Measurements from ENCODE around the gene OXER1. TPM values are rescaled to one million over a fixed set of nuclear protein-coding genes. Genes with fewer than 3 reads are reported as not detected.

OXER1 gene
- total RNA-seq, 2 donors from 2014 or later, result 4.7 to 6.9 TPM

DNA sequence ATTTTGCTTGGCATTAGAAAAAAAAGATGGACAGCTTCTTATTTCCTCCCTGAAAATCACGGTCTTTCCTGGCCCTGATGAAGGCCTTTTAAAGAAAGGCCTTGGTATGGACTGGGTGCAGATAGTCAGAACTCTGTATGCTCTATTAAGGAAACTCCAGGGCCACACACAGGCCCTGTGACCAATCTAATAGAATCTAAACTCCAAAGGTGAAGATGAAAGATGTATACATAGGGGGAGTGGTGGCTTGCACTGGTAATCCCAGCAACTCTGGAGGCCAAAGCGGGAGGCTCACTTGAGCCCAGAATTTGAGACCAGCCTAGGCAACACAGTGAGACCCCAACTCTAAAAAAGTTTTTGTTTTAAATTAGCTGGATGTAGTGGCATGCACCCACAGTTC, 37.3 kb downstream of the OXER1 start:
- DNase-seq (no peak), ATAC-seq (no peak)
- intact Hi-C loops (cut with DNase I), result no loop called here
- H3K27ac ChIP-seq, result no peak overlapping the region
- no peaks in the 10 kb centered on the region for H3K9me3 ChIP-seq
- peaks cover 15% of the 10 kb centered on the region for H3K4me1 ChIP-seq
- no peak overlapping the region for H3K4me3 ChIP-seq
- WGBS, 2 donors, result 82 to 93% methylated on average over 2 of the region's 2 CpGs
- TF ChIP-seq, protein P1, sequence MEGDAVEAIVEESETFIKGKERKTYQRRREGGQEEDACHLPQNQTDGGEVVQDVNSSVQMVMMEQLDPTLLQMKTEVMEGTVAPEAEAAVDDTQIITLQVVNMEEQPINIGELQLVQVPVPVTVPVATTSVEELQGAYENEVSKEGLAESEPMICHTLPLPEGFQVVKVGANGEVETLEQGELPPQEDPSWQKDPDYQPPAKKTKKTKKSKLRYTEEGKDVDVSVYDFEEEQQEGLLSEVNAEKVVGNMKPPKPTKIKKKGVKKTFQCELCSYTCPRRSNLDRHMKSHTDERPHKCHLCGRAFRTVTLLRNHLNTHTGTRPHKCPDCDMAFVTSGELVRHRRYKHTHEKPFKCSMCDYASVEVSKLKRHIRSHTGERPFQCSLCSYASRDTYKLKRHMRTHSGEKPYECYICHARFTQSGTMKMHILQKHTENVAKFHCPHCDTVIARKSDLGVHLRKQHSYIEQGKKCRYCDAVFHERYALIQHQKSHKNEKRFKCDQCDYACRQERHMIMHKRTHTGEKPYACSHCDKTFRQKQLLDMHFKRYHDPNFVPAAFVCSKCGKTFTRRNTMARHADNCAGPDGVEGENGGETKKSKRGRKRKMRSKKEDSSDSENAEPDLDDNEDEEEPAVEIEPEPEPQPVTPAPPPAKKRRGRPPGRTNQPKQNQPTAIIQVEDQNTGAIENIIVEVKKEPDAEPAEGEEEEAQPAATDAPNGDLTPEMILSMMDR (IDR thresholded peaks at IDR 0.05), result no peak
- no peak for TF ChIP-seq POLR2A (IDR thresholded peaks at IDR 0.05)
- H3K36me3 ChIP-seq (replicated peaks in 1 of 2; ENCODE audit: insufficient read depth in 1 of 2, low read depth in 2 of 2), result no peaks in the 10 kb centered on the region
- H3K27me3 ChIP-seq, result no peaks in the 10 kb centered on the region

DNA sequence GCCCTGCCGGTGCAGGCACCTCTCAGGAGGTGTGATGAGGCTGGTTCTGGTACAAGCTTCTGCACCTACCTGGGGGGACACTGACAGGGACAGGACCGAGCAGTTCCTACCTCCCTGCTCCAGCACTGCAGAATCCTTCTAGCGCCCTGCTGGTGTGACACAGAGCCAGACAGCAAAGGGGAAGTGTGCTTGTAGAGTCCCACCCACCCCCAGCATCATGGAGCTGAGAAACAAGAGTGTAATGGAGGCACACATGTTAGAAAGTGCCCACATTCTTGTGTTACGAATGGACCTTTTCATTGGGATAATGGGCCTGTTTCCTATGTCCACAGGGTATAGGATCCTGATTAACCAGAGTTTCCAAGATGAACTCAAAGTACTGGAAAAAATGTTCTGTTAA, 38.3 kb downstream of the OXER1 start:
- TF ChIP-seq, protein P1 (IDR thresholded peaks at IDR 0.05), result no peak
- no peak for TF ChIP-seq POLR2A (IDR thresholded peaks at IDR 0.05)
- no peak overlapping the region for H3K4me3 ChIP-seq
- ATAC-seq, result no peak
- H3K36me3 ChIP-seq (replicated peaks in 1 of 2; ENCODE audit: insufficient read depth in 1 of 2, low read depth in 2 of 2), result no peaks in the 10 kb centered on the region
- peak in 1 of 4 donors; percentile 10 for DNase-seq
- H3K9me3 ChIP-seq, result no peaks in the 10 kb centered on the region
- H3K27ac ChIP-seq, result no peak overlapping the region
- intact Hi-C loops (cut with DNase I), result no loop called here
- WGBS, 2 donors, result 83 to 86% methylated on average over 4 of the region's 4 CpGs
- H3K4me1 ChIP-seq, result peaks cover 18% of the 10 kb centered on the region
- no peaks in the 10 kb centered on the region for H3K27me3 ChIP-seq

DNA sequence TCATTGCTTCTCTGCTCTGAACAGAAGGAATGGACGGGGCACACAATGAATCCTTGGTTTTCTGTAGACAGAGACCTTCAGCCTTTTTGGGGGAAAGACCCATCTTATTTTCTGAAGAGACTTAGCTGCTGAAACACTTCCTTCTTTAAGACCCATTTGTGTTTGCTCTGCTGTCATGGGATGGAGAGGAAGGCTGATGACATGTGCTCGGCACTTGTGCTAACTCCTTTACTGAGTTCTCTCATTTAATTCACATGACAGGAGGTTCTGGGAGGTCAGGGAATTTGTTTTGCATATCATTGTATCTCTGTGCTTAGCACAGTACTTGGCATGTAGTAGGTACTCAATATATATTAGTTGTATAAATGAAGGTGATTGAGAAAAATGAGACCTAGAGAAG, 39.0 kb downstream of the OXER1 start:
- no peaks in the 10 kb centered on the region for H3K36me3 ChIP-seq (replicated peaks in 1 of 2; ENCODE audit: insufficient read depth in 1 of 2, low read depth in 2 of 2)
- WGBS, 2 donors, result 88 to 89% methylated on average over 2 of the region's 2 CpGs
- ATAC-seq (no peak), DNase-seq (no peak)
- H3K9me3 ChIP-seq, result no peaks in the 10 kb centered on the region
- H3K27ac ChIP-seq, result no peak overlapping the region
- H3K4me1 ChIP-seq, result peaks cover 18% of the 10 kb centered on the region
- TF ChIP-seq, protein P1 (IDR thresholded peaks at IDR 0.05), result no peak
- TF ChIP-seq POLR2A (IDR thresholded peaks at IDR 0.05), result no peak
- H3K27me3 ChIP-seq, result no peaks in the 10 kb centered on the region
- intact Hi-C loops (cut with DNase I), result no loop called here
- H3K4me3 ChIP-seq, result no peak overlapping the region

DNA sequence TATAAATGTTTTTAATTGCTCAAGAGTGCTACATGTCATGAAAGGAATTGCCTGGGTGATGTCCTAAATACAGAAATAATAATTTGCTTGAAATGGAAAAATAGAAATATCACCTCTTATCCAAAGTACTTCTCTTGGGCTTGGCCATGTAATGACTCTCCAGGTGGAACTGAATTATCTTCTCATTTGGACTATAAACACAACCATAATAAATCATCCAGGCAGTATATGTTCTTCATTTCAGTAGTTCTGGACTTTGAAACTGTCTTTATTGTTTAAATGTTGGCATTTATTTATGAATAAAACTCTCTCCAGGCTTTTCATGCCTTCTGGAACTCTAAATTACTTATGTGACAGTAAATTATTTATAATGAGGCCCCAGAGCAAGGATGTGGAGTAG, 40.5 kb downstream of the OXER1 start:
- H3K4me3 ChIP-seq, result no peak overlapping the region
- no peaks in the 10 kb centered on the region for H3K36me3 ChIP-seq (replicated peaks in 1 of 2; ENCODE audit: insufficient read depth in 1 of 2, low read depth in 2 of 2)
- no peaks in the 10 kb centered on the region for H3K27me3 ChIP-seq
- ATAC-seq, result no peak
- no peaks in the 10 kb centered on the region for H3K9me3 ChIP-seq
- H3K4me1 ChIP-seq, result peaks cover 18% of the 10 kb centered on the region
- no peak for TF ChIP-seq POLR2A (IDR thresholded peaks at IDR 0.05)
- TF ChIP-seq, protein P1 (IDR thresholded peaks at IDR 0.05), result no peak
- intact Hi-C loops (cut with DNase I), result no loop called here
- no peak for DNase-seq
- H3K27ac ChIP-seq, result peak overlapping the region in 2 of 4 donors; percentile 73 to 84

DNA sequence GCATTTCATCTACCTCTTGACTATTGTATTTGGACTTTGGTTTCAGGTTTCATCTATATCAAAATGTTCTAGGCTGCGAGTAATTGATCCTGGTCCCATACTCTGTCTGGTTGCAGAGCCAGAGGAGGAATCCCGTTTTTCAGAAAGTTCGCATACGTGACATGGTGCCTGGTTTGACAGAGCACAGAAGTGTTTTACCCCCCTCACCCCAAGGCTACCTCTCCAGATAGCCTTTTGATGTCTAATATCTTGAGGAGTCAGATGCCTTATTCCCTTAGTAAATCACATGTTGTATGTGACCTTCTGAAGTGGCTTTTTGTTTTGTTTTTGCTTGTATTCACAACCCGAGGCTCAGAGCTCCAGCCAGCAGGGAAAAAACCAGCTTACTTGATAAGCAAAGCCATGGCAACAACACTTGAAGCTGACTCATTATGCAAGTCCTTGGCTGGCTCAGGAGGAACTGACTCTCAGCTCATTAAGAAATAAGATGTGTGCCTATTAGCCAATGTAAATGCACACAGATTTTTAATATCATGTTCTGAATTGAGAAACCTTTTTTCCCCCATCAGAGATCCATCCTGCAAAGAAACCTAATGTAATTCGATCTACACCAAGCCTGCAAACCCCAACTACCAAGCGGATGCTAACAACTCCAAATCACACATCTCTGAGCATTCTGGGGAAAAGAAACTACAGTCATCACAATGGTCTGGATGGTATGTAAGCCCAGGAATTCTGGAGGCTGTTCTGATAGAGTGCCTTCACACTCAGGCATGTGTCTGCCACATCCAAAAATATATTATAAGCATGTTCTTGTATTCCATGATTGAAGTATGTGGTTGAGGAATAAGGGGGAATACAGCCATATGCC, 41.4 kb downstream of the OXER1 start:
- no peaks in the 10 kb centered on the region for H3K27me3 ChIP-seq
- intact Hi-C loops (cut with DNase I), result no loop called here
- 34% methylated on average over 7 of the region's 7 CpGs for WGBS, 2 donors
- peak; percentile 99 for ATAC-seq
- peaks cover 18% of the 10 kb centered on the region for H3K4me1 ChIP-seq
- H3K9me3 ChIP-seq, result no peaks in the 10 kb centered on the region
- DNase-seq, result peak; percentile 68 to 91 (median 84)
- TF ChIP-seq, protein P1 (IDR thresholded peaks at IDR 0.05), result no peak
- peak in 1 of 3 donors; percentile 50 for TF ChIP-seq POLR2A (IDR thresholded peaks at IDR 0.05)
- no peak overlapping the region for H3K4me3 ChIP-seq
- no peaks in the 10 kb centered on the region for H3K36me3 ChIP-seq (replicated peaks in 1 of 2; ENCODE audit: insufficient read depth in 1 of 2, low read depth in 2 of 2)
- H3K27ac ChIP-seq, result peak overlapping the region; percentile 64 to 84 (median 72)
